GM15510 (cell line): ENCODE results near the gene CCNY.

Source experiments
- POLR2A ChIP-seq: IDR thresholded peaks from 3 replicates; pipeline ENCODE4 v1.6.1; 2011; ENCODE audit warnings: borderline replicate concordance; ENCODE audit not compliant: insufficient read length; ENCODE audit errors: extremely low read depth

Gene CCNY

DNA sequence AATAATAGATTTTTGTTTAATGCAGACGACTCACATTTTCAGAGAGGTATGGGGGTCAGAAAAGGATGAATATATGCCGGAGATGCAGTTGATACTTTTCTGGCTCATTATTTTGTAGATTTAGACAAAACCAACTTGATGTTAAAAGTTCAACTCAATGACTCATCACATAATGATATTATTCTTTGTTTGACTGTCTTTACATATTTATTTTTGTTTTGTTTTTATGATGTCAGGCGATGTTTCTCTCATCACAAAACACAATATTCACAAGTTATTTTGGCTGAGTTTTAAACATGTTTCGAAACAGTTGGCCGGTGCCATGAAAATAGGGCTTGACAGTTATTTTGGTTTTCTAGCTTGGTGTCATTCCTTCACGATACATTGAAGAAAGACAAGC lies 270.1 kb downstream of the CCNY start:
- TF ChIP-seq POLR2A, result no peak

DNA sequence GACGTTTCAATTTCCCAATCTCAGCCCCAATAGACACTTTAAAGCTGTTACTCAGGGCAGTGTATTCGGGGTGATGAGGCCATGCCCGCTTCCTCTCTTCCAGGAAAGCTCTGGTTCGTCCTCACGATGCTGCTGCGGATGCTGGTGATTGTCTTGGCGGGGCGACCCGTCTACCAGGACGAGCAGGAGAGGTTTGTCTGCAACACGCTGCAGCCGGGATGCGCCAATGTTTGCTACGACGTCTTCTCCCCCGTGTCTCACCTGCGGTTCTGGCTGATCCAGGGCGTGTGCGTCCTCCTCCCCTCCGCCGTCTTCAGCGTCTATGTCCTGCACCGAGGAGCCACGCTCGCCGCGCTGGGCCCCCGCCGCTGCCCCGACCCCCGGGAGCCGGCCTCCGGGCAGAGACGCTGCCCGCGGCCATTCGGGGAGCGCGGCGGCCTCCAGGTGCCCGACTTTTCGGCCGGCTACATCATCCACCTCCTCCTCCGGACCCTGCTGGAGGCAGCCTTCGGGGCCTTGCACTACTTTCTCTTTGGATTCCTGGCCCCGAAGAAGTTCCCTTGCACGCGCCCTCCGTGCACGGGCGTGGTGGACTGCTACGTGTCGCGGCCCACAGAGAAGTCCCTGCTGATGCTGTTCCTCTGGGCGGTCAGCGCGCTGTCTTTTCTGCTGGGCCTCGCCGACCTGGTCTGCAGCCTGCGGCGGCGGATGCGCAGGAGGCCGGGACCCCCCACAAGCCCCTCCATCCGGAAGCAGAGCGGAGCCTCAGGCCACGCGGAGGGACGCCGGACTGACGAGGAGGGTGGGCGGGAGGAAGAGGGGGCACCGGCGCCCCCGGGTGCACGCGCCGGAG lies 271.4 kb downstream of the CCNY start:
- TF ChIP-seq POLR2A, result no peak

DNA sequence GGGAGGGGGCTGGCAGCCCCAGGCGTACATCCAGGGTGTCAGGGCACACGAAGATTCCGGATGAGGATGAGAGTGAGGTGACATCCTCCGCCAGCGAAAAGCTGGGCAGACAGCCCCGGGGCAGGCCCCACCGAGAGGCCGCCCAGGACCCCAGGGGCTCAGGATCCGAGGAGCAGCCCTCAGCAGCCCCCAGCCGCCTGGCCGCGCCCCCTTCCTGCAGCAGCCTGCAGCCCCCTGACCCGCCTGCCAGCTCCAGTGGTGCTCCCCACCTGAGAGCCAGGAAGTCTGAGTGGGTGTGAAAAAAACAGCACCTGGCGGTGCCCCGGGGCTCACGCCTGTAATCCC lies 272.0 kb downstream of the CCNY start:
- no peak for TF ChIP-seq POLR2A

DNA sequence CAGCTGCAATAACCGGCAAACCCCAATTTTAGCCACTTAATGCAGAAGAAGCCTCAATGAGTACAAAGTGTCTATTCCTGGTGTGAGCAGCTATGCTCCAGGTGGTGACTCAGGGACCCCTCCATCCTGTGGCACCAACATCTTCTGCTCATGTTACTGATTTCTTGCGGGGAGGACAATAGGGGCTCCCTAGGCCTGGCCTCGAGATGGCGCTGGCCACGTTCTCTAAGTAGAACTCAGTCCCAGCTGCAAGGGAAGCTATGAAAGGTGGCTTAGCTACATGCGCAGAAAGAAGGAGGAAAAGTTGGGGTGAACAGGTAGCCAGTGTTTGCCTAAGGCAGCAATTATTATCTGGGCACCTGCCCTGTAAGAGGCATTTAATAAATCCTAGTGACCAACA lies 275.4 kb downstream of the CCNY start:
- no peak for TF ChIP-seq POLR2A

DNA sequence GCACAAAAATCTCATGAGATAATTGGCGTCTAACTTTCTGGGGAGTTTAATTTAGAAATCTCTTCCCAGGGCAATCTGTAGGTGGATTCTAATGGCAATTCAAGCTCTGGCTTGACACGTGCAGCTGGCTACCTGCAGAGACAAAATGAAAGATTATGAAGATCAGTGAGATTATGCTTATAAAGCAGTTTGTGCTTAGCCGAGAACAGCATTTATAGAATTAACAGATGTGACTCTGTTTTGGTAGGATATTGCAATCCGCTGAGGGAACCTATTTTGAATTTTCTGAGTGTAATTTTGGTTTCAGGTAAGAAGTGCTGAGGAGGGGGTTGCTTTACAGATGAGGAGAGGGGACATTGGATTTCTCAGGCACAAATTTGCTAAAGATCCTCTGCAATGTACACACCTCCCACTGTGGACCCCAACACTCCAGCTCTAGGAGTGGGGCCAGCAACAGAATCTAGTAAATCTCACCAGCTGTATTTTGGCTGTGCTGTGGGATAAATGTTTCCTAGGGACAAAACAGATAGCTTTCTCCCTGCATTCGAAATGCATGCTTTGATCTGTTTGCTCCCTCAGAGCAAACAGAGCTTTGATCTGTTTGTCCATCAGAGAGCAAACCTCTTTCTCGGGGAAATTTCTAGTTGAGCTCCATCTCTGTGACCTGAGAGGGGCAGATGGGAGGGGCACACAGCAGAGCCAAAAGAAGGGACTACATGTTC lies 276.2 kb downstream of the CCNY start:
- TF ChIP-seq POLR2A, result no peak

DNA sequence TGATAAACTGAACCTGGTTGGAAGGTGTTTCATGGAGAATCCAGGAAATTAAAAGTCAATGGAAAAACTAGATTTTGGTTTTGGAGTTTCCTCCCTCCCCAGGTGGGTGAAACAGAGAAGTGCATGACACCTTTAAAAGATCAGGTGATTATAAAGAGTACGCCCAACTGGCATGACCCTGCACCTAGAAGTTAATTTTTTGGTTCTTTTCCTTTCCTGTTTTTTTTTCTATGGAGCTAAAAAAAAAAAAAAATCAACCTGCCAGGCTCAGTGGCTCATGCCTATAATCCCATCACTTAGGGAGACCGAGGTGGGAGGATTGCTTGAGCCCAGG lies 276.8 kb downstream of the CCNY start:
- TF ChIP-seq POLR2A, result no peak

GRCh38 chr10:35613597-35614226 lies 277.4 kb downstream of the CCNY start:
- no peak for TF ChIP-seq POLR2A

DNA sequence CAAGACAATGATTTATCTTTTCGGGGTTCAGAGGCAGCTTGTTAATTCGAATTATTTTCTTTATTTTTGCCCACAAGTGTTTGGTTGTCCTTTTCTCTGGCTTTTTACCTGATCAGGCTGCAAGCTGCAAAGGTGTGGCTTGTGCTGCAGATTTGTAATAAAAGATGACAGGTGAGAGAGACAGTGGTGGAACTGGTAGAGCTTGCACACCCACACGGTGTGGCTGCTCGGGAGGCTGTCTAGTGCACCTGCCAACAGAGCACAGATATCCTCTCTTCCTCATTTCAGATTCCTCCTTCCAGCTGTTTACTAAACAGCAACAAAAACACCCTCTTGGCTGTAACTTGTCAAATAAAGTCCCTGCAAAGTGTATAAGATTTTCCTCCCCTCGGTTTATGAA lies 278.0 kb downstream of the CCNY start:
- TF ChIP-seq POLR2A, result no peak
